Embryonic facial prominence (tissue), 1 donor: Measurements from ENCODE around the gene MAP4K1.

Experiments used
- DNase-seq: peaks from one replicate; pipeline ENCODE4 v3.0.0-alpha.2; 2016; ENCODE audit errors: extremely low spot score

Gene MAP4K1

GRCh38 chr19:38617764-38618589 is at the start of gene MAP4K1:
Gene MAP4K1 (minus strand): TSS chr19:38617953. CDS start chr19:38617895, 58 bp downstream.
- DNase-seq, result no peak

GRCh38 chr19:38666663-38667511 is 49.1 kb upstream of the MAP4K1 start:
- DNase-seq, result peak; percentile 77

DNA sequence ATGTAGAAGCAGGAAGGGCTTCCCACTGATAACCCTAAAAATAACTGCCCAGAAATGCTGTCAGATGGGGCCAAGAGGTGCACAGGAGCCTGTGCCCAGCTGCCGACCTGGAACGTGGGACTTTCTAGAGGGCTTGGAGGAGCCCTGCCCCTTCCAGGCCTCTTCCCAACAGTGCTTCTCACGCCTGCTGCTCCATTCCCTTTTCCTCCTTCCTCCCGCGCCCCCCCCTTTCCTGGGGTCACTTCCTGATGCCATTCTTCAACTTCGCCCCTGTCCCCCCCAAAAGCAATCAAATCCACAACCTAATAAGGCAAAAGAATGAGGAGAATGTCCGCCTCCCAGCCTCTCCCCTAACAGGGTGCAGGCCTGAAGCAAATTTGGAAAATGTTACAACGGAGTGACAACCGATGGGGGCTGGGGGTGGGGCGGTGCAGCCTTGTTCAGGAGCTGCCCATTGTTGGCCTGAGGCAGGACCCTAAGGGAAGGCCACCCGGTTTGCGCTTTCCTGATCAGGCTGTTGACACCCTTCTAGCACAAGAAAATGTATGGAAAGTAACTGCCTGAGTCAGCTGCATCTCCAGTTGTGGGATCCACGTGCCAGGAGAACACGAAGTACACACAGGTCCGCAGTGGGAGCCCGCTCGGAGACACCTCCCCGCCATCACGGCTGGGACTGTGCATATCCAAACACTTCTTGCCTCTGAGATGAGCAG is 48.4 kb upstream of the MAP4K1 start:
- no peak for DNase-seq

GRCh38 chr19:38665219-38665931 is 47.6 kb upstream of the MAP4K1 start:
- no peak for DNase-seq

DNA sequence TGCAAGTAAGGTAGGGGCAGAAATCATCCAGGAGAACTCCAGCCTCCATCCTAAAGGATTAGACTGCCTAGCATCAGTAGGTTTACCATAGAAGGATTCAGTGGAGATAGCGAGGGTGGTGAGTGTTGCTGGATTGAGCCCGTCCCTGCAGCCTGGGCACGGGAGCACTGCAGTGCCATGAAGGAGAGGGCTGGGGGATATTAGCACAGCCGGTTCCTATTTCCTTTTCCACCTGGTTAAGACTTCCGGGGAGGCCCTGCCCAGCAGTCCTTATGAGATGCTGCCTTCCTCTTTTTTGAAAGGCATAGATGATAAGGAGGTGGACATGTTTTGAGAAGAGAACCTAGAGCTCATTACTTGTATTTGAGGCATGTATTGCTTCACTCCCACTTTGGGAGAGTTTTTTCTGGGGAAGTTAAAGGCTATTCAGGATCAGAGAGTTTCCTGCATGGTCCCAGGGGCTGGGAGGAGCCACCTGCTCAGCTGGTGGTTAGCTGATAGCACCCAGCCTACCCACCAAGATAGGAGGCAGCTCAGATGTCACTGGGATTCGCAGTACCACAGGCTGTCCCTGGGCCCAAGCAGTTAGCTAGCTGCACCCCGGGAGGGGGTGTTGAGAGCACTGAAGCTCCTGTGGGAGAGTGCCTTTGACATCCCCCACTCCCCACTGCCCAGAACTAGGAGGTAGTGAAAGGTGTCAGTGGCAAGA is 46.9 kb upstream of the MAP4K1 start:
- no peak for DNase-seq

DNA sequence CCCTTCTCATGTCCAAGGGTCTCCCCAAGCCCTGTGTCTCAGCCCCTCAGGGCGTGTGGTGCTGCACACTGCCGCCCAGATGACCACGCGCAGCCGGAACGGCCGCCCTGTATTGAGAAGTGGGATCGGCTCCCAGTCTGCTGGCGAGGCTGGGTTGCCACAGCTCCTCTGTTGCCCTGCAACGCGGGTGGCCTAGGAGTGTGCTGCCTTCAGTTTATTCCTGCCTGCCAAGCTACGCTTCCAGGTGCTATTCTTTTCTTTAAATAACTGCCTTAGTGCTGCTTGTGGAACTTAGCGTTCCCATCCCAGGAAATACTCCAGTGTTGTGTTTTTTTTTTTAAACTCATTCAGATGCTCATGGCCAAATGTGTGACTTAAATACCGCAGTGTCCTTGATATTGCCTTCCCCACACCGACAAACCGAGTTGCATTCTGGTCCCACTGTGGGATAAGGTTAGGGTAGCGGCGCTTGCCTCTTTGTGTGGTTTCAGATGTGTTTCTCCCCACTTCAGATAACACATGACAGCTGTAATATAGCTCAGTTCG is 46.3 kb upstream of the MAP4K1 start:
- DNase-seq, result no peak

GRCh38 chr19:38663156-38663651 is 45.5 kb upstream of the MAP4K1 start:
- no peak for DNase-seq

DNA sequence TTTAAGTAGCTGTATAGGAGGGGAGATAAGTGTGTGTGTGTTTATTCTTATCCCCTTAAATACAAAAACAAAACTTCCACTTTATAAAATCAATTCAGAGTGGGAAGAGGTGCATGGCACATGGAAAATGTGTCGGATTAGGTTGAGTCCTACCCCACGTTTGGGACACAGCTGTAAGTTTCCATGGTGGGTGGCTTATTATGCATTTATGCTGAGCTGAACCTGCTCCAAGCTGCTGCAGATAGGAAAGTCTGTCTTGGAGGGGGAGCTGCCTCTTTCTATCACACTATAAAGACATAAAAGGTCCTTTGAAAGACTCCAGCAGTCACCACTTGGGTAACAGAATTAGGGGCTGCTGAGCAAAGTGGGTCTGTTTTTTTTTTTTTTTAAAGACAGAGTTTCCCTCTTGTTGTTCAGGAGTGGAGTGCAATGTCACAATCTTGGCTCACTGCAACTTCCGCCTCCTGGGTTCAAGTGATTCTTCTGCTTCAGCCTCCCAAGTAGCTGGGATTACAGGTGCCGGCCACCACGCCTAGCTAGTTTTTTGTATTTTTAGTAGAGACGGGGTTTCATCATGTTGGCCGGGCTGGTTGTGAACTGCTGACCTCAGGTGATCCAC is 44.9 kb upstream of the MAP4K1 start:
- no peak for DNase-seq

DNA sequence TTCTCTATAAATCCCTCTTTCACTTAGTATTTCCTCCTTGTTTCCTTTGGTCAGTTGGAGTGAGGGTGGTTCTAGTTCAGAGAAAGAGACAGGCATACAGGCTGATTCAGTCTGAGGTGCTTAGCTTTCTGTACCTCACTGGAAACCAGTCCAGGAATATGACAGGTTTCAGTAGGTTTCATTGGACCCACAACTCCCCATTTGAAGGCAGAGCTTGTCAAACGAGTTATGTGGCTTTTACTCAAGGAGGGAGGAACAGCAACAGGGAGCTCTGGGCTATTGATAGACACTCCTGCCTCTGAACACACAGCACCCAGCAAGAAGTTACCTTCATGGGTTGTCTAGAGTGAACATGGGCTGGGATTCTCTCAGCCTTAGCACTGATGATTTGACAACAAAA is 44.2 kb upstream of the MAP4K1 start:
- no peak for DNase-seq

- DNase-seq, result no peak
Measured at GRCh38 chr19:38661136-38661535, 43.4 kb upstream of the MAP4K1 start.

GRCh38 chr19:38660724-38661123 is 43.0 kb upstream of the MAP4K1 start:
- DNase-seq, result no peak

- peak; percentile 82 for DNase-seq
Measured at GRCh38 chr19:38658462-38659306, 40.9 kb upstream of the MAP4K1 start.

DNA sequence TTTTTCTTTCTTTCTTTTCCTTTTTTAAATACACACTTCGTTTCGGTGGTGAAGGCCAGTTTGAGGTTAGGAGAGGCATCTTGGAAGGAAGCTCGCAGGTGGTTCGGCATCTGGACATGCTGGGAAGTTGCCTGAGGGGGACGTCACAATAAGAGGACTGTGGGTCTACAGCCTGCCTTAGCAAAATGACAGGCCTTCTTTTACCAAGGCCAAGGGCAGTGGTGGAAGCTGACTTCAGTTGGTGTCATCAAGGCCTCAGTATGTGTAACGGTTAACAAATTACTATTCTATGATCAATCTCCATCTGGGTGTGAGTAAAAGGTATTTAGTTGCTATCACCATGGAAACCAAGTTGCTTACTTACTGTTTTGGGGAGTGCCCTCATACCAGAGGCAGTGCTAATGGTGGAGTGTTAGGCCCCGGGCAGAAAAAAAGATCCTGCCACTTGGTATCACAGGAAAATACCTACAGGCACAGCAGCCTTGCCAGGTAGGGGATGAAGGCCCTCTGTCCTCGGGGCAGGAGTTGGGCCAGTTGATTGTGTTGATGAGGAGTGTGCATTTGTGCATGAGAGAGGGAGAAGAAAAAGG is 40.0 kb upstream of the MAP4K1 start:
- no peak for DNase-seq

DNA sequence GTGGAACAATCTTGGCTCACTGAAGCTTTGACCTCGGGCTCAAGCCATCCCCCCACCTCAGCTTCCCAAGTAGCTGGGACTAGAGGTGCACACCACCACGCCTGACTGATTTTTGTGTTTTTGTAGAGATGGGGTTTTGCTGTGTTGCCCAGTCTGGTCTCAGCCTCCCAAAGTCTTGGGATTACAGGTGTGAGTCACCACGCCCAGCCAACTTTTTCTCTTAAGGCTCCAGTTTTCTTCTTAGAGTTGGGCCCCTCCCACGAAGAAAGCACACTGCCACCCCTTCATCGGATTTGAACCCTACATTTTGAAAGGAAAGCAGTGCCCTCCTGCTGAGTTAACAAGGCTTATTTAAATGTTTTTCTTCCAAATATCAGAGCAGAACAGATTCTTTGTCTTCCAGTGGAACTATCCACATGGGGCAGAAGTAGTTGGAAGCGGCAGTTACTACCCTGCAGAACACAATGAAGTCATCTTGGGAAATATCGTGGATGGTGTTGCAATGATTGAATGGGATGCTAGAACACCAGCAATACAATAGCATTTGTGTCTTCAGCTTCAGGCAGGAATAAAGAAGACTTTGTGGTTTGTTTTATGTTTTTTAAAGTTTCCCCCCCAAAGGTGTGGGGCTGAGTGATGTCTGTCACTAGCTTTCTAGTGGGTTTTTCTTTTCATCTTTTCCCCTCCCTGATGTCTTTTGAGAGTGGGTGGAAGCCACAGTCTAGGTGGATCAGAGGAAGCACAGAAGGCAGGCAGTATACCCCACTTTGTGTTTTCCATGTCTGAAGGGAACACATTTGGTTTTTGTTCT is 38.6 kb upstream of the MAP4K1 start:
- no peak for DNase-seq

GRCh38 chr19:38655148-38655824 is 37.5 kb upstream of the MAP4K1 start:
- DNase-seq, result no peak

GRCh38 chr19:38654628-38655055 is 36.9 kb upstream of the MAP4K1 start:
- no peak for DNase-seq

DNA sequence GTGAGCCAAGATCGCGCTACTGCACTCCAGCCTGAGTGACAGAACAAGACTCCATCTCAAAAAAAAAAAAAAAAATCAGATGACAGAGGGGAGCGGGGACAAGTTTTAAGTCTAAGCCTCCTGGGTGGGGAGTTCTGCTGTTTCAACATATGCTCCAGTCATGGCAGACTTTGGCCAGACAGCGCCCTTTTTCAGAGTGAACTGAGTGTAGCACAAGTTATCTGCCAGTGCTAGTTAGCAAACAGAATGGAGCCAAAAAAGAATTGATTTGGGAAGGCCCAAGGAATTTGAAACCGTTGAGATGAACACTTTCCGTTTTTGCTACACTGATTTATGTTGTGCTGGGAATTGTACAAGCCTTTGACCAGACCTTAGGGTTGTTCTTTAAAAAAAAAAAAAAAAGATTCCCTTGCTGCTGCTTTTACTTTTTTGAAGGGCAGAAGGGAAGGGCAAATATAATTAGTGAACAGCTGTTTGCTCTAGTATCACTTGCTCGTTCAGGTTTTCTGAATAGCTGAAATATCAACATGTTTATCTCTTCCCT is 35.3 kb upstream of the MAP4K1 start:
- no peak for DNase-seq
